ENCODE data around the gene KCNH8.
A peak's percentile ranks its signal among the peaks of the same experiment; 100 is the strongest.

The KCNH8 gene

DNA sequence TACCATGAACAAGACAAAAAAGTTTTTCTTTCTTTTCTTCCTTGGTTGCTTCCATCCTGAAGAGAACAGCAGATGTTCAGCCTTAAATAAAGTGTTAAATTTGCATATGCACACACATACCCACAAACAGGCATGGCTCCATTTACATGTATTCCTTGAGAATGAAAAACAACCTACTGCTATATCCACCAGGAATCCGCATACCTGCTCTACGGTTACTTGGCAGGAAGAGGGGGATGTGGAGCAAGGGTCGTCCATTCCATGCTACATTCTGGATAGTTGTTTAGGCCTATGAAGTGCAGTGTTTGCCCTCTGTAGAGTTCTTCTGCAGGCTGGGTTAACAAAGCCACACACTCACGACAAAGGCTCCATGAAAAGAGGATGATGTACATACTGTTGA, 322.8 kb downstream of the KCNH8 start:
- Histone ChIP-seq H4K91ac (ENCODE audit: low read depth, low read length, poor library complexity) (no peak overlapping the region), H3K14ac (ENCODE audit: low read length) (no peak overlapping the region), H3K4ac (ENCODE audit: low read length) (no peak overlapping the region), H2AFZ (ENCODE audit: low read length) (peak overlapping the region; percentile 19), H3K4me2 (ENCODE audit: insufficient read depth, low read length, poor library complexity, severe bottlenecking) (no peak overlapping the region), H3K23ac (ENCODE audit: low read depth, low read length, poor library complexity) (no peak overlapping the region), H3K27ac (replicated peaks; ENCODE audit: low read length) (no peak overlapping the region), H3K27me3 (ENCODE audit: control insufficient read depth in 3 of 3, insufficient read depth in 3 of 3, low read depth in 1 of 3, low read length in 3 of 3) (no peaks in the 10 kb centered on the region), H3K9ac (ENCODE audit: low read depth, low read length, poor library complexity) (no peak overlapping the region), H3K36me3 (replicated peaks in 1 of 2; ENCODE audit: control insufficient read depth in 2 of 2, insufficient read depth in 2 of 2, low read length in 2 of 2) (peaks cover 0 to 2% of the 10 kb centered on the region in 2 donors), H3K4me1 (ENCODE audit: control insufficient read depth in 2 of 2, insufficient read depth in 1 of 2, low read depth in 1 of 2, low read length in 2 of 2) (peaks cover 5 to 6% of the 10 kb centered on the region in 2 donors), H2BK120ac (ENCODE audit: low read depth, low read length) (no peak overlapping the region), H2BK5ac (ENCODE audit: low read length) (no peak overlapping the region), H3K4me3 (ENCODE audit: low read length in 2 of 2) (no peak overlapping the region), H2BK15ac (ENCODE audit: low read length) (no peak overlapping the region), H2AK5ac (ENCODE audit: low read depth, low read length) (no peak overlapping the region), H3K9me3 (replicated peaks in 1 of 2; ENCODE audit: control insufficient read depth in 2 of 2, insufficient read depth in 1 of 2, low read depth in 1 of 2, low read length in 2 of 2) (peaks cover 0 to 3% of the 10 kb centered on the region in 2 donors), H3K79me1 (ENCODE audit: low read depth, low read length) (no peaks in the 10 kb centered on the region), H3K18ac (ENCODE audit: low read length) (no peak overlapping the region), H2BK12ac (ENCODE audit: low read length) (no peak overlapping the region), H4K8ac (ENCODE audit: low read depth, low read length) (no peak overlapping the region)
- DNase-seq (ENCODE audit: low spot score) = no peak
- WGBS, 2 donors (ENCODE audit: extremely low coverage in 2 of 2, insufficient read length in 2 of 2, insufficient replicate concordance in 1 of 2) = no CpG with 5 or more reads among the region's 4 CpGs

DNA sequence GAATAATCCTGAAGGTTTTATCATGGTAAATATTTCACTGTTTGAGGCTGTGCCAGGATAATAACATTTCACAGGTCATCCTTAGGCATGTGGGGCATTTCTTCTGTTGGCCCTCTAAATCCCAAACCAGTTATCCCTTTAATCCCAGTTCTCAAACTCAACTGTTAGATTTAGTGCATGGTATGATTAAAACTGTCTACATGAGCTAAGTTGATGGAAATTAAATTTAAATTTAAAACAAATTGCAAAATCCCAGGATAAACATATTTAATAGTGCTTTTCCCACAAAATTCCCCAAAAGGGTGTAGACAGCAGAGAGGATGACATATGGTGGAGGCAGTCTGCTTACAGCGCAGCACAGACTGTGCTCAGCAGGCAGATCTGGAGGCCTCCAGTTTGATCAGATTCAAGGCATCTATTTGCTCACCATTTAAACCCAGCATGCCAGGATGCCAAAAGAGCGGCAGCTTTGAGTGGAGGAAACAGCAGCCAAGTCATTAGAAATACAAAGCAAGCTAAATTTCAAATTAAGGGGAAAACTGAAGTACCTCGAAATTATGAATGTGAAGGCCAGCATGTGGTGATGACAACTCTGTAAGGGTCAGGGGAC, 325.8 kb downstream of the KCNH8 start:
- H2BK15ac ChIP-seq (ENCODE audit: low read length) = no peak overlapping the region
- no peak overlapping the region for H3K4ac ChIP-seq (ENCODE audit: low read length)
- H2BK12ac ChIP-seq (ENCODE audit: low read length) = no peak overlapping the region
- H4K91ac ChIP-seq (ENCODE audit: low read depth, low read length, poor library complexity) = no peak overlapping the region
- H2AK5ac ChIP-seq (ENCODE audit: low read depth, low read length) = no peak overlapping the region
- H2BK5ac ChIP-seq (ENCODE audit: low read length) = no peak overlapping the region
- H3K9ac ChIP-seq (ENCODE audit: low read depth, low read length, poor library complexity) = no peak overlapping the region
- no peak overlapping the region for H3K4me3 ChIP-seq (ENCODE audit: low read length in 2 of 2)
- H3K79me1 ChIP-seq (ENCODE audit: low read depth, low read length) = no peaks in the 10 kb centered on the region
- no peak overlapping the region for H3K23ac ChIP-seq (ENCODE audit: low read depth, low read length, poor library complexity)
- H3K14ac ChIP-seq (ENCODE audit: low read length) = no peak overlapping the region
- H3K36me3 ChIP-seq (replicated peaks in 1 of 2; ENCODE audit: control insufficient read depth in 2 of 2, insufficient read depth in 2 of 2, low read length in 2 of 2) = peaks cover 0 to 2% of the 10 kb centered on the region in 2 donors
- H4K8ac ChIP-seq (ENCODE audit: low read depth, low read length) = no peak overlapping the region
- DNase-seq (ENCODE audit: low spot score) = no peak
- WGBS, 2 donors (ENCODE audit: extremely low coverage in 2 of 2, insufficient read length in 2 of 2, insufficient replicate concordance in 1 of 2) = no CpG with 5 or more reads among the region's 3 CpGs
- H3K27me3 ChIP-seq (ENCODE audit: control insufficient read depth in 3 of 3, insufficient read depth in 3 of 3, low read depth in 1 of 3, low read length in 3 of 3) = no peaks in the 10 kb centered on the region
- no peak overlapping the region for H3K4me2 ChIP-seq (ENCODE audit: insufficient read depth, low read length, poor library complexity, severe bottlenecking)
- H2AFZ ChIP-seq (ENCODE audit: low read length) = no peak overlapping the region
- peaks cover 0 to 3% of the 10 kb centered on the region in 2 donors for H3K9me3 ChIP-seq (replicated peaks in 1 of 2; ENCODE audit: control insufficient read depth in 2 of 2, insufficient read depth in 1 of 2, low read depth in 1 of 2, low read length in 2 of 2)
- no peak overlapping the region for H3K27ac ChIP-seq (replicated peaks; ENCODE audit: low read length)
- peaks cover 6 to 9% of the 10 kb centered on the region in 2 donors for H3K4me1 ChIP-seq (ENCODE audit: control insufficient read depth in 2 of 2, insufficient read depth in 1 of 2, low read depth in 1 of 2, low read length in 2 of 2)
- no peak overlapping the region for H3K18ac ChIP-seq (ENCODE audit: low read length)
- H2BK120ac ChIP-seq (ENCODE audit: low read depth, low read length) = no peak overlapping the region

DNA sequence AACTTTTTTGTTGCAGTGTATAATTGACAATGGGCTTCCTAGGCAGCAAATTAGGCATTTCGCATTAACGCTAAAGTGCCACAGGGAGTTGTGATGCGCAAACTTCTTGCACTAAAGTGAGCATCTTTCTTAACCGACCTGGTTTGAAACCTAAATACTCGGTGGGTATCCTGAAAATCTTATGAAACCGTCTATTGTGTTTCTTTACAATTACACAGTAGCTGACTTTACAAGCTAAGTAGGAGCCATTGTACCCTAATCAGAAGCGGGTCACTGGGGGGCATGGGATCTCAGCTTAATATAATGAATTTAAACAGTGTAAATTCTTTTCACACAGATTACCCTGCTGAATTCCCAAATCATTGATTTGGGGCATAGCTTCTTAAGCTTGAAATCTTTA, 328.0 kb downstream of the KCNH8 start:
- no peak overlapping the region for H2BK12ac ChIP-seq (ENCODE audit: low read length)
- H3K4me1 ChIP-seq (ENCODE audit: control insufficient read depth in 2 of 2, insufficient read depth in 1 of 2, low read depth in 1 of 2, low read length in 2 of 2) = peaks cover 9% of the 10 kb centered on the region in 2 donors
- H2BK15ac ChIP-seq (ENCODE audit: low read length) = no peak overlapping the region
- no peak overlapping the region for H2AK5ac ChIP-seq (ENCODE audit: low read depth, low read length)
- no peak overlapping the region for H4K91ac ChIP-seq (ENCODE audit: low read depth, low read length, poor library complexity)
- no peak overlapping the region for H3K9ac ChIP-seq (ENCODE audit: low read depth, low read length, poor library complexity)
- no peak overlapping the region for H4K8ac ChIP-seq (ENCODE audit: low read depth, low read length)
- no peak overlapping the region for H3K23ac ChIP-seq (ENCODE audit: low read depth, low read length, poor library complexity)
- H3K79me1 ChIP-seq (ENCODE audit: low read depth, low read length) = no peaks in the 10 kb centered on the region
- H2AFZ ChIP-seq (ENCODE audit: low read length) = no peak overlapping the region
- peak overlapping the region; percentile 14 for H3K4me2 ChIP-seq (ENCODE audit: insufficient read depth, low read length, poor library complexity, severe bottlenecking)
- WGBS, 2 donors (ENCODE audit: extremely low coverage in 2 of 2, insufficient read length in 2 of 2, insufficient replicate concordance in 1 of 2) = no CpG with 5 or more reads among the region's 7 CpGs
- no peak overlapping the region for H2BK5ac ChIP-seq (ENCODE audit: low read length)
- H3K9me3 ChIP-seq (replicated peaks in 1 of 2; ENCODE audit: control insufficient read depth in 2 of 2, insufficient read depth in 1 of 2, low read depth in 1 of 2, low read length in 2 of 2) = peaks cover 0 to under 1% of the 10 kb centered on the region in 2 donors
- no peak overlapping the region for H3K4ac ChIP-seq (ENCODE audit: low read length)
- H3K27me3 ChIP-seq (ENCODE audit: control insufficient read depth in 3 of 3, insufficient read depth in 3 of 3, low read depth in 1 of 3, low read length in 3 of 3) = no peaks in the 10 kb centered on the region
- H3K14ac ChIP-seq (ENCODE audit: low read length) = no peak overlapping the region
- peak; percentile 58 for DNase-seq (ENCODE audit: low spot score)
- H3K18ac ChIP-seq (ENCODE audit: low read length) = no peak overlapping the region
- H3K27ac ChIP-seq (replicated peaks; ENCODE audit: low read length) = peak overlapping the region; percentile 57
- H2BK120ac ChIP-seq (ENCODE audit: low read depth, low read length) = no peak overlapping the region
- H3K4me3 ChIP-seq (ENCODE audit: low read length in 2 of 2) = no peak overlapping the region
- no peaks in the 10 kb centered on the region for H3K36me3 ChIP-seq (replicated peaks in 1 of 2; ENCODE audit: control insufficient read depth in 2 of 2, insufficient read depth in 2 of 2, low read length in 2 of 2)

DNA sequence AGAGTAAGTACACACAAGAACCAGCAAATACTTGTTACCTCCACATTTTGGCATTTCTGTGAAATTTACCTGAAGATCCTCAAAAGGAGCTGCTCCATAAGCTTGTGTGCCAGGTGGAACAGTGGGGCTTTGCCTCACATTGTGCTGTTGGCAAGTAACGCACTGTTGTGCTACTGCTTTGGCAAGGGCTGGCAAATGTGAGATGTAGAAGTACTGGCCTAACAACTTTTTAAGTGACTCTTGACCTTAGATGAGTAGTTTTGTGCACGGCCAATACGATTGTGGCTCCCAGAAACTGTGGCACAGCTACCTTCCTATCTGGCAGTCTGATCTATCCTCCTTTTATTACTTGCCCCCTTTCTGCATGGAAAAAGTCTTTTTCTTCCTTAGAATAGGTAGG, 337.0 kb downstream of the KCNH8 start:
- Histone ChIP-seq H3K9ac (ENCODE audit: low read depth, low read length, poor library complexity) (no peak overlapping the region), H2BK15ac (ENCODE audit: low read length) (no peak overlapping the region), H2BK5ac (ENCODE audit: low read length) (no peak overlapping the region), H3K9me3 (replicated peaks in 1 of 2; ENCODE audit: control insufficient read depth in 2 of 2, insufficient read depth in 1 of 2, low read depth in 1 of 2, low read length in 2 of 2) (no peaks in the 10 kb centered on the region), H3K4ac (ENCODE audit: low read length) (no peak overlapping the region), H3K36me3 (replicated peaks in 1 of 2; ENCODE audit: control insufficient read depth in 2 of 2, insufficient read depth in 2 of 2, low read length in 2 of 2) (no peaks in the 10 kb centered on the region), H3K79me1 (ENCODE audit: low read depth, low read length) (no peaks in the 10 kb centered on the region), H3K23ac (ENCODE audit: low read depth, low read length, poor library complexity) (no peak overlapping the region), H3K4me3 (ENCODE audit: low read length in 2 of 2) (no peak overlapping the region), H3K4me1 (ENCODE audit: control insufficient read depth in 2 of 2, insufficient read depth in 1 of 2, low read depth in 1 of 2, low read length in 2 of 2) (no peaks in the 10 kb centered on the region), H2BK120ac (ENCODE audit: low read depth, low read length) (no peak overlapping the region), H3K27ac (replicated peaks; ENCODE audit: low read length) (no peak overlapping the region), H4K91ac (ENCODE audit: low read depth, low read length, poor library complexity) (no peak overlapping the region), H2BK12ac (ENCODE audit: low read length) (no peak overlapping the region), H3K27me3 (ENCODE audit: control insufficient read depth in 3 of 3, insufficient read depth in 3 of 3, low read depth in 1 of 3, low read length in 3 of 3) (no peaks in the 10 kb centered on the region), H4K8ac (ENCODE audit: low read depth, low read length) (no peak overlapping the region), H3K4me2 (ENCODE audit: insufficient read depth, low read length, poor library complexity, severe bottlenecking) (no peak overlapping the region), H3K18ac (ENCODE audit: low read length) (no peak overlapping the region), H2AFZ (ENCODE audit: low read length) (no peak overlapping the region), H3K14ac (ENCODE audit: low read length) (no peak overlapping the region), H2AK5ac (ENCODE audit: low read depth, low read length) (no peak overlapping the region)
- no peak for DNase-seq (ENCODE audit: low spot score)
- WGBS, 2 donors (ENCODE audit: extremely low coverage in 2 of 2, insufficient read length in 2 of 2, insufficient replicate concordance in 1 of 2) = no CpG with 5 or more reads among the region's 3 CpGs
